ENCODE results near the gene CIAO3.
A peak's percentile ranks its signal among the peaks of the same experiment; 100 is the strongest.
"Not testable (repeated sequence)": the region's sequence is repeated elsewhere in the genome, so short reads cannot be mapped to it uniquely, and the experiment has no call there.

Gene CIAO3

GRCh38 chr16:714079-714478, 26.7 kb downstream of the CIAO3 start:
- Mint-ChIP-seq H3K4me3 (peak overlapping the region; percentile 25 to 52 (median 51)), H3K27me3 (ENCODE audit: low read depth) (peaks cover 39% of the 10 kb centered on the region)

GRCh38 chr16:712740-713250, 28.0 kb downstream of the CIAO3 start:
- H3K4me1 Mint-ChIP-seq; H3K27ac Mint-ChIP-seq; H3K9me3 Mint-ChIP-seq; H3K36me3 Mint-ChIP-seq (ENCODE audit: low read depth): not testable (repeated sequence)
- Mint-ChIP-seq H3K27me3 (ENCODE audit: low read depth) (peaks cover 47% of the 10 kb centered on the region), H3K4me3 (peak overlapping the region in 2 of 3 experiments; percentile 7 to 10)
- peak in 2 of 3 experiments; percentile 23 to 33 for TF ChIP-seq CTCF (IDR thresholded peaks at IDR 0.05; ENCODE audit: unreplicated experiment in 3 of 3)

More at GRCh38 chr16:714079-714478, 26.7 kb downstream of the CIAO3 start:
- H3K9me3 Mint-ChIP-seq = no peaks in the 10 kb centered on the region
- H3K36me3 Mint-ChIP-seq (ENCODE audit: low read depth) = no peaks in the 10 kb centered on the region
- H3K27ac Mint-ChIP-seq = no peak overlapping the region
- no peak for TF ChIP-seq CTCF (IDR thresholded peaks at IDR 0.05; ENCODE audit: unreplicated experiment in 3 of 3)
- peaks cover 7% of the 10 kb centered on the region for H3K4me1 Mint-ChIP-seq

- peaks cover 56% of the 10 kb centered on the region for H3K27me3 Mint-ChIP-seq (ENCODE audit: low read depth)
- no peaks in the 10 kb centered on the region for H3K36me3 Mint-ChIP-seq (ENCODE audit: low read depth)
- TF ChIP-seq CTCF (IDR thresholded peaks at IDR 0.05; ENCODE audit: unreplicated experiment in 3 of 3) = peak; percentile 92 to 96 (median 92)
- no peak overlapping the region for H3K27ac Mint-ChIP-seq
- H3K4me1 Mint-ChIP-seq = peaks cover 4% of the 10 kb centered on the region
- H3K9me3 Mint-ChIP-seq = no peaks in the 10 kb centered on the region
- H3K4me3 Mint-ChIP-seq = no peak overlapping the region
Measured at GRCh38 chr16:711548-712320, 29.1 kb downstream of the CIAO3 start.

- Mint-ChIP-seq H3K27ac (no peak overlapping the region), H3K27me3 (ENCODE audit: low read depth) (peaks cover 58% of the 10 kb centered on the region), H3K9me3 (no peaks in the 10 kb centered on the region), H3K36me3 (ENCODE audit: low read depth) (no peaks in the 10 kb centered on the region), H3K4me1 (peaks cover 4% of the 10 kb centered on the region), H3K4me3 (no peak overlapping the region)
- no peak for TF ChIP-seq CTCF (IDR thresholded peaks at IDR 0.05; ENCODE audit: unreplicated experiment in 3 of 3)
Measured at GRCh38 chr16:711084-711483, 29.7 kb downstream of the CIAO3 start.

- no peaks in the 10 kb centered on the region for H3K9me3 Mint-ChIP-seq
- peaks cover 4% of the 10 kb centered on the region for H3K4me1 Mint-ChIP-seq
- no peak overlapping the region for H3K4me3 Mint-ChIP-seq
- H3K27ac Mint-ChIP-seq = no peak overlapping the region
- peaks cover 56% of the 10 kb centered on the region for H3K27me3 Mint-ChIP-seq (ENCODE audit: low read depth)
- no peak for TF ChIP-seq CTCF (IDR thresholded peaks at IDR 0.05; ENCODE audit: unreplicated experiment in 3 of 3)
- H3K36me3 Mint-ChIP-seq (ENCODE audit: low read depth) = no peaks in the 10 kb centered on the region
Measured at GRCh38 chr16:710500-711075, 30.2 kb downstream of the CIAO3 start.

Measured in nephron (organoid).